HUES48 (cell line): ENCODE results near the gene S1PR2.
"Not testable (repeated sequence)": the region's sequence is repeated elsewhere in the genome, so short reads cannot be mapped to it uniquely, and the experiment has no call there.

Experiments
- H3K27ac ChIP-seq: one replicate; pipeline ENCODE4 v1.7.0; 2013; ENCODE audit warnings: low read depth, low read length, inconsistent platforms
- H3K27me3 ChIP-seq: 2 replicates; pipeline ENCODE4 v1.6.1; 2013; ENCODE audit warnings: mild to moderate bottlenecking, low read length; ENCODE audit not compliant: control insufficient read depth, insufficient read depth
- H3K36me3 ChIP-seq: 2 replicates; pipeline ENCODE4 v1.6.1; 2013; ENCODE audit warnings: low read length; ENCODE audit not compliant: control insufficient read depth, insufficient read depth
- H3K4me1 ChIP-seq: 2 replicates; pipeline ENCODE4 v1.6.1; 2013; ENCODE audit warnings: mild to moderate bottlenecking, low read length; ENCODE audit not compliant: control insufficient read depth, insufficient read depth
- H3K4me3 ChIP-seq: 2 replicates; pipeline ENCODE4 v1.5.1; 2013; ENCODE audit warnings: mild to moderate bottlenecking, low read depth, low read length
- H3K9ac ChIP-seq: 2 replicates; pipeline ENCODE4 v1.6.1; 2013; ENCODE audit warnings: mild to moderate bottlenecking, low read depth, low read length, moderate library complexity
- H3K9me3 ChIP-seq: 2 replicates; pipeline ENCODE4 v1.6.1; 2013; ENCODE audit warnings: low read length; ENCODE audit not compliant: control insufficient read depth, insufficient read depth

The S1PR2 gene

DNA sequence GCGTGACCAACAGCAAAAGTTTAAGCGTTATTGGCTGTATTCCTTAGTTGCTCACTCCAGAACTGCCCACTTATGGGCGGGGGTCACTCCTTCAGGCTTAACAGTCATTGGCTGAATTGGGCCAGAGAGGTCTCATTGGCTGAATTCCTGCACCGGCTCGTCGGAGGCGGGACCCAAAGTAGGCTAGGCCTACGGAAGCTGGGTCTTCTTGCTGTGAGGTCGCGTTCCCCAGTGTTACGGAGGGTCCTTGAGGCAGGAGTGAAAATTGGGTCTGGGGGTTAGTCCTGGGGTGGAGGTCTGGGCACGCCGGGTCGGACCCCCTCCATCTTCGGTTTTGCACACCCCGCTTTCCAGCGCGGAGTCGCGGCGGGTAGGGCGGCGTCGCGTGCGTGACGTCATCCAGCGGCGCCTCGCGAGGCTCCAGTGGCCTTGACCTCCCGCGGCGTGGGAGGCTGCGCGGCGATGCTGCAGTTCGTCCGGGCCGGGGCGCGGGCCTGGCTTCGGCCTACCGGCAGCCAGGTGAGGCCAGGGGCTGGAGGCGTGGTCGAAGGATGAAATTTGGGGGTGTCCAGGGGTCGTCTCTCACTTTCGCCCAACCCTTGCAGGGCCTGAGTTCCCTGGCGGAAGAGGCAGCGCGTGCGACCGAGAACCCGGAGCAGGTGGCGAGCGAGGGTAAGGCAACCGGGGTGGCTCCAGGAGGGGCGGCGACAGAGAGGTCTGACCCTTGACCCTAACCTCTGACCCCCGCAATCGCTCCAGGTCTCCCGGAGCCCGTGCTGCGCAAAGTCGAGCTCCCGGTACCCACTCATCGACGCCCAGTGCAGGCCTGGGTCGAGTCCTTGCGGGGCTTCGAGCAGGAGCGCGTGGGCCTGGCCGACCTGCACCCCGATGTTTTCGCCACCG, 20.9 kb upstream of the S1PR2 start, which contains the start of gene MRPL4:
Gene MRPL4, plus strand, starts transcription at position 423 of the 903 bp plus-strand sequence. Its CDS starts 40 bp downstream, at position 463.
- no peaks in the 10 kb centered on the region for H3K27me3 ChIP-seq
- H3K4me1 ChIP-seq, result no peaks in the 10 kb centered on the region
- peak within 1 kb of the TSS; percentile 86 for H3K27ac ChIP-seq
- no peaks in the 10 kb centered on the region for H3K9me3 ChIP-seq
- H3K36me3 ChIP-seq, result peaks cover 28% of the 10 kb centered on the region
- peak within 1 kb of the TSS; percentile 86 for H3K9ac ChIP-seq
- H3K4me3 ChIP-seq, result peak within 1 kb of the TSS; percentile 96

GRCh38 chr19:10246511-10246910, 15.4 kb upstream of the S1PR2 start:
- H3K9ac ChIP-seq, result no peak overlapping the region
- peaks cover 5% of the 10 kb centered on the region; the same call in 1 of the 2 replicates for H3K4me1 ChIP-seq
- no peaks in the 10 kb centered on the region for H3K9me3 ChIP-seq
- H3K4me3 ChIP-seq, result no peak overlapping the region
- H3K27me3 ChIP-seq, result no peaks in the 10 kb centered on the region
- H3K27ac ChIP-seq, result no peak overlapping the region
- H3K36me3 ChIP-seq, result no peaks in the 10 kb centered on the region

DNA sequence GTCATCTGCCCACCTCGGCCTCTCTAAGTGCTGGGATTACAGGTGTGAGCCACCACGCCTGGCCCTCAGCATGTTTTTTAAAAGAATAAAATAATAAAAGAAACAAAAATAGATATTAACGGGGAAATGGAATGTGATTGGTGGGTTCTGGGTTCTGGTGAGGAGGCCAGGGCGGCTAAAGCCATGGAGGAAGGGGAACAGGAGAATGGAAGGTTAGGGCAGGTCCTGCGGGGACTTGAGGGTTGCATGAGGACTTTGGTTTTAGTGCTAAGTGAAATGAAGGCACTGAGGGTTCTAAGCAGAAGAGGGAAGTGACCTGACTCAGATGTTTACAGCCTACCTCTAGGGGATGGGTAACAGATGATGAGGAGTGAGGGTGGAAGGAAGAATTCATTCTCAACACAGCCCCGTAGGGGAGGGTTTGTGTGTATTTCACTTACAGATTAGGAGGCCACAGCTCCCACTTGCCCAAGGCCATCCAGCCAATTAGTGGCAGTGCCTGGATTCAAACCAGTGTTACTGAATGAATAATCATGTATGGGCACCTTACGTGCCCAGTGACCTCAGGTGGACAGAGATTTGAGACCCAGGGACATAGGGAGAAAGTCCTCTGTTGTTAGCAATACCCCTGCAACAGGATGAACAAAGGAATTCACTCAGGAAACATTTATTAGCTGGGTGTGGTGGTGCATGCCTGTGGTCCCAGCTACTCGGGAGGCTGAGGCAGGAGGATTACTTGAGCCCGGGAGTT, 14.2 kb upstream of the S1PR2 start:
- H3K27me3 ChIP-seq, result no peaks in the 10 kb centered on the region
- no peak overlapping the region for H3K27ac ChIP-seq
- H3K9ac ChIP-seq, result no peak overlapping the region
- no peak overlapping the region for H3K4me3 ChIP-seq
- H3K4me1 ChIP-seq, result peaks cover 5% of the 10 kb centered on the region; the same call in 1 of the 2 replicates
- no peaks in the 10 kb centered on the region for H3K9me3 ChIP-seq
- no peaks in the 10 kb centered on the region for H3K36me3 ChIP-seq

DNA sequence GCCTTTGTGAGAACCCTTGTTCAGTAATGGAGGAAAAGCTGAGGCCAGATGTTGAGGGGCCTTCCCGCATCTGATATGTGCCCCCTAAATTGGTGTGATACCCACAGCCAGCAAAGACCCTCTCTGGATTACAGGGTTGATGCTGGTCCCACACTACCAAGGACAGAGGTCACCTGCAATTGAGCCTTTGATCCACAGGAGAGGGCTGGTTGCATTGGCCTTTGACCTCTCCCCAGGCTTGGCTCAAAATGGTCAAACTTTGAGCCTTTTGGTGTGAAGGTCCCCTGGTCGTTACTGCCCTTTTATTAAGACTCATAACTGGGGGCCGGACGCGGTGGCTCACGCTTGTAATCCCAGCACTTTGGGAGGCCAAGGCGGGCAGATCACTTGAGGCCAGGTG, 12.5 kb upstream of the S1PR2 start:
- no peak overlapping the region for H3K27ac ChIP-seq
- no peak overlapping the region for H3K9ac ChIP-seq
- peaks cover 5% of the 10 kb centered on the region; the same call in 1 of the 2 replicates for H3K4me1 ChIP-seq

DNA sequence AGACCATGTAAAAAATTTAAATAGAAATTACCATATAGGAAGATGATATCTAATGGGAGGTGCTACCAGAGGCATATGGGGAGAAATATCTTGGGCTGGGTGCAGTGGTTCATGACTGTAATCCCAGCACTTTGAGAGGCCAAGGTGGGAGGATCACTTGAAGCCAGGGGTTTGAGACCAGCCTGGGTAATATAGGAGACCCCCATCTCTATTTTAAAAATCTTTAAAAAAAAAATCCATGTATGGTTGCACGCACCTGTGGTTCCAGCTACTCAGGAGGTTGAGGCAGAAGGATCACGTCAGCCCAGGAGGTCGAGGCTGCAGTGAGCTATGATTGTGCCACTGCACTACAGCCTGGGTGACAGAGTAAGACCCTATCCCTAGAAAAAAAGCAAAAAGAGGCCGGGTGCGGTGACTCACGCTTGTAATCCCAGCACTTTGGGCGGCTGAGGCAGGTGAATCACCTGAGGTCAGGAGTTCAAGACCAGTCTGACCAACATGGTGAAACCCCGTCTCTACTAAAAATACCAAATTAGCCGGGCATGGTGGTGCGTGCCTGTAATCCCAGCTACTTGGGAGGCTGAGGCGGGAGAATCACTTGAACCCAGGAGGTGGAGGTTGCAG, 10.8 kb upstream of the S1PR2 start:
- not testable (repeated sequence) for H3K9me3 ChIP-seq, H3K27me3 ChIP-seq, H3K27ac ChIP-seq, H3K4me1 ChIP-seq, H3K4me3 ChIP-seq, H3K9ac ChIP-seq, H3K36me3 ChIP-seq

More for the DNA sequence above, 12.5 kb upstream of the S1PR2 start:
- Histone ChIP-seq H3K9me3 (no peaks in the 10 kb centered on the region), H3K4me3 (no peak overlapping the region), H3K27me3 (no peaks in the 10 kb centered on the region), H3K36me3 (no peaks in the 10 kb centered on the region)

GRCh38 chr19:10238172-10238783, 7.1 kb upstream of the S1PR2 start:
- H3K9ac ChIP-seq, result no peak overlapping the region
- peaks cover 5% of the 10 kb centered on the region; the same call in 1 of the 2 replicates for H3K4me1 ChIP-seq
- no peaks in the 10 kb centered on the region for H3K9me3 ChIP-seq
- H3K4me3 ChIP-seq, result no peak overlapping the region
- H3K27me3 ChIP-seq, result no peaks in the 10 kb centered on the region
- H3K36me3 ChIP-seq, result no peaks in the 10 kb centered on the region
- H3K27ac ChIP-seq, result no peak overlapping the region

DNA sequence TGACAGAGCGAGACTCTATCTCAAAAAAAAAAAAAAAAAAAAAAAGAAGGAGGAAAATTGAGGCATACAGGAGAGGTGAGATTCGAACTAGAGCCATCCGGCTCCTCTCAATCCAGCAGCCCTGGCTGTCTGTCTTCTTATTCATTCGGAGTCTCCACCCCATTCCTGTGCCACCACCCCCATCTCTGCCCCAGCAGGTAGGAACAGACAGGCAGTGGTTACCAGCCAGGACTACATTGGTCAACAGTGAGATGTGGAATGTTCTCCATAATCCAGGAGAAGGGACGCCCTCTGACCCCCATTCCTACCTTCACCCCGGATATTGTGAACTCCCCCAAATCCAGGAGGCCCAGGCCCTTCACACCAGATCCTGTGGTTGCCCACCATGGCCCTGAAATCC, 6.6 kb upstream of the S1PR2 start:
- Histone ChIP-seq H3K9me3 (no peaks in the 10 kb centered on the region), H3K4me1 (peaks cover 3% of the 10 kb centered on the region; the same call in 1 of the 2 replicates), H3K9ac (no peak overlapping the region), H3K36me3 (no peaks in the 10 kb centered on the region), H3K4me3 (no peak overlapping the region), H3K27me3 (no peaks in the 10 kb centered on the region), H3K27ac (no peak overlapping the region)

- H3K4me3 ChIP-seq, H3K4me1 ChIP-seq, H3K27me3 ChIP-seq, H3K9me3 ChIP-seq, H3K36me3 ChIP-seq, H3K27ac ChIP-seq, H3K9ac ChIP-seq: not testable (repeated sequence)
Observed at GRCh38 chr19:10235409-10235808, 4.3 kb upstream of the S1PR2 start.

DNA sequence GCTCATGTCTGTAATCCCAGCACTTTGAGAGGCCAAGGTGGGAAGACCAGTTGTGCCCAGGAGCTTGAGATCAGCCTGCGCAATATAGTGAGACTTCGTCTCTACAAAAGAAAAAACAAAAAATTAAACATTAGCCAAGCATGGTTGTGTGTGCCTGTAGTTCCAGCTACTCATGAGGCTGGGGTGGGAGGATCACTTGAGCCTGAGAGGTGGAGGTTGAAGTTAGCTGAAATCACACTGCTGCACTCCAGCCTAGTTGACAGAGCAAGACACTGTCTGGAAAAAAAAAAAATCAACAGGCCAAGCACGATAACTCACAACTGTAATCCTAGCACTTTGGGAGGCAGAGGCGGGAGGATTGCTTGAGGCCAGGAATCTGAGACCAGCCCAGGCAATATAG, 3.9 kb upstream of the S1PR2 start:
- no peaks in the 10 kb centered on the region for H3K9me3 ChIP-seq
- no peak overlapping the region for H3K27ac ChIP-seq
- H3K4me3 ChIP-seq, result no peak overlapping the region
- no peaks in the 10 kb centered on the region for H3K4me1 ChIP-seq
- no peaks in the 10 kb centered on the region for H3K27me3 ChIP-seq
- H3K36me3 ChIP-seq, result no peaks in the 10 kb centered on the region
- no peak overlapping the region for H3K9ac ChIP-seq

GRCh38 chr19:10233946-10234345, 2.8 kb upstream of the S1PR2 start:
- no peak overlapping the region for H3K4me3 ChIP-seq
- H3K4me1 ChIP-seq, result peaks cover 3% of the 10 kb centered on the region; the same call in 1 of the 2 replicates
- no peaks in the 10 kb centered on the region for H3K27me3 ChIP-seq
- H3K36me3 ChIP-seq, result no peaks in the 10 kb centered on the region
- no peak overlapping the region for H3K9ac ChIP-seq
- H3K27ac ChIP-seq, result no peak overlapping the region
- no peaks in the 10 kb centered on the region for H3K9me3 ChIP-seq
